ENCODE results near the gene UIMC1. TPM values are rescaled to one million over a fixed set of nuclear protein-coding genes. Genes with fewer than 3 reads are reported as not detected.

Gene UIMC1
- total RNA-seq, 1 donor from 2014 or later, result 40.9 TPM

DNA sequence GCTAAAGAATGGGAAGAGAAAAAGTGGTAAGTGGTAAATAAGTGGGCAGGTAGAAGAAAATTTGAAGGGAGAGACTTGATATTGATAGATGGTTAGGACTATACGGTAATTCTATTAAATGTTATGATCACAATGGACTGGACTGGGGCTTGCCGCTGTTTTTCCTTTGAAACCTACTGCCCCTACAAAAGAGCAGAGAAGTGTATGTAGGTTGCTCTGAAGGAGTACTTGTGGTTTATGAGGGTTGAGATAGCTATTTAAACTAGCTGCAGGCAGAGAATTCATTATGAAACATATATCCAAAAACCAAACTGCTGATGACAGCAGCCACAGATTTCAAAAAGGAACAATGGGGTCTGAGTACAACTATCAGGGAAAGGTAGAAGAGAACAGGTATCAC, 90.7 kb downstream of the UIMC1 start:
- peaks cover 8% of the 10 kb centered on the region for H3K36me3 Mint-ChIP-seq (ENCODE audit: low read depth, unreplicated experiment)
- no peaks in the 10 kb centered on the region for H3K9me3 Mint-ChIP-seq (ENCODE audit: unreplicated experiment)
- no peak for DNase-seq (ENCODE audit: low spot score)
- no peak overlapping the region for H3K27ac Mint-ChIP-seq (ENCODE audit: unreplicated experiment)
- no peaks in the 10 kb centered on the region for H3K4me1 Mint-ChIP-seq (ENCODE audit: unreplicated experiment)
- no peaks in the 10 kb centered on the region for H3K27me3 Mint-ChIP-seq (ENCODE audit: unreplicated experiment)
- H3K4me3 Mint-ChIP-seq (ENCODE audit: unreplicated experiment), result no peak overlapping the region
- TF ChIP-seq, protein P1, sequence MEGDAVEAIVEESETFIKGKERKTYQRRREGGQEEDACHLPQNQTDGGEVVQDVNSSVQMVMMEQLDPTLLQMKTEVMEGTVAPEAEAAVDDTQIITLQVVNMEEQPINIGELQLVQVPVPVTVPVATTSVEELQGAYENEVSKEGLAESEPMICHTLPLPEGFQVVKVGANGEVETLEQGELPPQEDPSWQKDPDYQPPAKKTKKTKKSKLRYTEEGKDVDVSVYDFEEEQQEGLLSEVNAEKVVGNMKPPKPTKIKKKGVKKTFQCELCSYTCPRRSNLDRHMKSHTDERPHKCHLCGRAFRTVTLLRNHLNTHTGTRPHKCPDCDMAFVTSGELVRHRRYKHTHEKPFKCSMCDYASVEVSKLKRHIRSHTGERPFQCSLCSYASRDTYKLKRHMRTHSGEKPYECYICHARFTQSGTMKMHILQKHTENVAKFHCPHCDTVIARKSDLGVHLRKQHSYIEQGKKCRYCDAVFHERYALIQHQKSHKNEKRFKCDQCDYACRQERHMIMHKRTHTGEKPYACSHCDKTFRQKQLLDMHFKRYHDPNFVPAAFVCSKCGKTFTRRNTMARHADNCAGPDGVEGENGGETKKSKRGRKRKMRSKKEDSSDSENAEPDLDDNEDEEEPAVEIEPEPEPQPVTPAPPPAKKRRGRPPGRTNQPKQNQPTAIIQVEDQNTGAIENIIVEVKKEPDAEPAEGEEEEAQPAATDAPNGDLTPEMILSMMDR (IDR thresholded peaks at IDR 0.05; ENCODE audit: unreplicated experiment), result no peak

DNA sequence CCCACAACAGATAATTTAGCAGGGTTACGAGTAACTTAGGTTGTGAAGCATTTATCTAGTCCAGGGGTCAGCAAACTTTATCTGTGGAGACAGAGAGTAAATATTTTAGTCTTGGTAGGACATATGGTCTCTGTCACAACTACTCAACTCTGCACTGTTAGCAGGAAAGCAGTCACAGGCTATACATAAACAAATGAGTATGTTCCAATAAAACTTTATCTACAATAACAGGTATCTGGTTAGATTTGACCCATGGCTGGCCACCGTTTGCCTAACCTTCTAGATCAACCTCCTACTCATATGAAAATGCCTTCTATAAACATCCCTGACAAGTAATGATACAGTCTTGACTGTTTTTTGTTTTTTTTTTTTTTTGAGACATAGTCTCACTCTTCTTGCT, 94.5 kb downstream of the UIMC1 start:
- peaks cover 3% of the 10 kb centered on the region for H3K4me1 Mint-ChIP-seq (ENCODE audit: unreplicated experiment)
- no peaks in the 10 kb centered on the region for H3K27me3 Mint-ChIP-seq (ENCODE audit: unreplicated experiment)
- TF ChIP-seq, protein P1 (IDR thresholded peaks at IDR 0.05; ENCODE audit: unreplicated experiment), result no peak
- DNase-seq (ENCODE audit: low spot score), result no peak
- no peaks in the 10 kb centered on the region for H3K36me3 Mint-ChIP-seq (ENCODE audit: low read depth, unreplicated experiment)
- no peaks in the 10 kb centered on the region for H3K9me3 Mint-ChIP-seq (ENCODE audit: unreplicated experiment)
- no peak overlapping the region for H3K4me3 Mint-ChIP-seq (ENCODE audit: unreplicated experiment)
- H3K27ac Mint-ChIP-seq (ENCODE audit: unreplicated experiment), result no peak overlapping the region

DNA sequence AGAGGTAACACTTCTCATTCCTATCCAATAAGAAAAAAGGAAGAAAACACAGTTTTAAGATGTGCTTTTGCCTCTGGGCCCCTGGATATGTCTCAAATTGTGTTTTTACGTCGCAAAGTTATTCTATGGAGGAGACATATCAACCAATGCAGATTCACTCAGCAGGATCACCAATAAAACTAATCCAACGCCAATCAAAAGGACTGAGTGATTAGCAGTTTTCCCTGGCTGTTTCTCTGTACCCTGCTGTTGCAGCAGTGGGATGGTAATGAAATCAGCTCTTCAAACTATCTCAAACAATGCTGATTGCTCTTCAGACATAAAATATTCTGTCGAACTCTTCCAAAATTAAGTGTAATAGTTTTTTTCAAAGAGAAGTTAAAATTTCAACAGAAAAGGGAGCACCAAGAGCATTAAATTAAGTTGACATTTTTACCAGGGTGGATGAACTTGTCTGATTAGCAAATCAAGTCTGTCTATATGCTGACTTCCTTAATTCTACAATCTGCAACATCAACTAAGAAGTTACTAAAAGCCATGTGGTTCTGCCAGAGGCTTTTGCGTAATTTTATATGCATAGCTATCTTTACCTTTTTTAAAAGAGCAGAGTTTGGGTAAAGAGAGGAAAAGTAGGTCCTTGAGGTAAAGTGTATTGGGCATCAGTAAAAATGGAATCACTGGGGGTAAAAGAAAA, 97.8 kb downstream of the UIMC1 start:
- no peak for DNase-seq (ENCODE audit: low spot score)
- Mint-ChIP-seq H3K4me1 (ENCODE audit: unreplicated experiment) (peaks cover 3% of the 10 kb centered on the region), H3K4me3 (ENCODE audit: unreplicated experiment) (no peak overlapping the region), H3K9me3 (ENCODE audit: unreplicated experiment) (no peaks in the 10 kb centered on the region), H3K27me3 (ENCODE audit: unreplicated experiment) (no peaks in the 10 kb centered on the region), H3K36me3 (ENCODE audit: low read depth, unreplicated experiment) (peaks cover 18% of the 10 kb centered on the region), H3K27ac (ENCODE audit: unreplicated experiment) (no peak overlapping the region)
- TF ChIP-seq, protein P1 (IDR thresholded peaks at IDR 0.05; ENCODE audit: unreplicated experiment), result no peak

DNA sequence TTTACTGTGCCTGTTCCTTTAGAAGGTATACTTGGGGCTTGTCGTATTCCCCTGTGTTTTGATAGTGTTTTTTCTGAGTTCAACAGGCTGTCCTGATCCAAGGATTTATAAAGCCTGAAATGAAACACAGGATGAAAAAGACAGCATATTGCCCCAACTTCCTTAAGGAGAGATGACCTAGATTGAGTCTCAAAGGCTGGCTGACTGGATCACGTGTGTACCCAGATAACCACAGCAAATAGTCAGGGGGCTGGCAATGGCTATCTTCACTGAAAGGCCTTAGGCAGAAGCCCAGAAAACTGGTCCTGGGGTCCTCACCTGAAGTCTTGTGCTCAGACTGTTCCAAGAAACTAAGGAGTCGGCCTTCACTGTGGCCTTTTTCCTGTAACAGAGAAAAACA, 99.8 kb downstream of the UIMC1 start:
- Mint-ChIP-seq H3K4me3 (ENCODE audit: unreplicated experiment) (peak overlapping the region; percentile 7), H3K27ac (ENCODE audit: unreplicated experiment) (no peak overlapping the region), H3K9me3 (ENCODE audit: unreplicated experiment) (no peaks in the 10 kb centered on the region), H3K36me3 (ENCODE audit: low read depth, unreplicated experiment) (peaks cover 29% of the 10 kb centered on the region), H3K4me1 (ENCODE audit: unreplicated experiment) (peaks cover 3% of the 10 kb centered on the region), H3K27me3 (ENCODE audit: unreplicated experiment) (peaks cover 4% of the 10 kb centered on the region)
- TF ChIP-seq, protein P1 (IDR thresholded peaks at IDR 0.05; ENCODE audit: unreplicated experiment), result no peak
- DNase-seq (ENCODE audit: low spot score), result no peak

DNA sequence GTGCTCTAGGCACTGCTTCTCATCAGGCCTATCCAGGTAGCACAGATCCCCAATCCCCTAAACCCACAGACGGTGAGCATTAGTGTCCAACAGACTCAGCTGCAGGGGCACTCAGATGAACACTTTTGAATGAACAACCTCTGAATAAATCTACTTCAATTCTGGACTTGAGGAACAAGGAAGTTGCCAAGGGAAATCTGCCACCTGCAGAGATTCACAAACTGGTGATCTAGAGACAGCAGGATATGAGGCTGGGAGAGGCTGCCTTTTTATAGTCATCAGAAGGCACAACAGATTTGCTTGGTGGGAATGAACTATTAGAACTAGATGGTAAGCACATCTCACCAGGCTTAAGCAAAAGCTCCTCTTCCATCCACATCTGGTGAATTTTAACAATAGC, 100.5 kb downstream of the UIMC1 start:
- peaks cover 3% of the 10 kb centered on the region for H3K4me1 Mint-ChIP-seq (ENCODE audit: unreplicated experiment)
- no peak overlapping the region for H3K4me3 Mint-ChIP-seq (ENCODE audit: unreplicated experiment)
- no peak for DNase-seq (ENCODE audit: low spot score)
- TF ChIP-seq, protein P1 (IDR thresholded peaks at IDR 0.05; ENCODE audit: unreplicated experiment), result no peak
- H3K36me3 Mint-ChIP-seq (ENCODE audit: low read depth, unreplicated experiment), result peaks cover 30% of the 10 kb centered on the region
- H3K27me3 Mint-ChIP-seq (ENCODE audit: unreplicated experiment), result peaks cover 4% of the 10 kb centered on the region
- no peak overlapping the region for H3K27ac Mint-ChIP-seq (ENCODE audit: unreplicated experiment)
- no peaks in the 10 kb centered on the region for H3K9me3 Mint-ChIP-seq (ENCODE audit: unreplicated experiment)

Measured in endothelial cell (in vitro differentiated cells).